Neuronal stem cell (in vitro differentiated cells): ENCODE data around the gene OR5L1.

Source experiments
- DNase-seq: peaks from one replicate; pipeline ENCODE4 v3.0.0-alpha.2; 2013; ENCODE audit warnings: low spot score
- H2AFZ ChIP-seq: one replicate; pipeline ENCODE4 v1.6.1; 2013; ENCODE audit warnings: mild to moderate bottlenecking, low read length, inconsistent platforms
- H2AK5ac ChIP-seq: 2 replicates; pipeline ENCODE4 v1.6.1; 2013; ENCODE audit warnings: low read depth, mild to moderate bottlenecking, inconsistent platforms, low read length, moderate library complexity, mixed read lengths
- H2BK120ac ChIP-seq: 2 replicates; pipeline ENCODE4 v1.6.1; 2013; ENCODE audit warnings: low read depth, mild to moderate bottlenecking, inconsistent platforms, low read length, moderate library complexity, mixed read lengths
- H2BK12ac ChIP-seq: one replicate; pipeline ENCODE4 v1.6.1; 2013; ENCODE audit warnings: low read length, inconsistent platforms
- H2BK15ac ChIP-seq: 2 replicates; pipeline ENCODE4 v1.6.1; 2013; ENCODE audit warnings: mild to moderate bottlenecking, low read length, inconsistent platforms, mixed read lengths
- H2BK5ac ChIP-seq: one replicate; pipeline ENCODE4 v1.6.1; 2013; ENCODE audit warnings: inconsistent platforms, mild to moderate bottlenecking, low read length, moderate library complexity
- H3K14ac ChIP-seq: one replicate; pipeline ENCODE4 v1.6.1; 2013; ENCODE audit warnings: low read length, inconsistent platforms
- H3K18ac ChIP-seq: 2 replicates; pipeline ENCODE4 v1.6.1; 2013; ENCODE audit warnings: low read length, inconsistent platforms
- H3K23ac ChIP-seq: 2 replicates; pipeline ENCODE4 v1.6.1; 2013; ENCODE audit warnings: low read depth, mild to moderate bottlenecking, mixed read lengths, low read length, inconsistent platforms; ENCODE audit not compliant: poor library complexity
- H3K27ac ChIP-seq: replicated peaks from 3 replicates; pipeline ENCODE4 v1.5.1; 2013; ENCODE audit warnings: low read length, inconsistent platforms
- H3K27me3 ChIP-seq, 3 experiments: 2 replicates each; pipeline ENCODE4 v1.6.1; 2013; ENCODE audit warnings: low read length in 3 of 3, mild to moderate bottlenecking in 2 of 3, inconsistent platforms in 1 of 3, low read depth in 1 of 3, mixed read lengths in 1 of 3, moderate library complexity in 1 of 3; ENCODE audit not compliant: control insufficient read depth in 3 of 3, insufficient read depth in 3 of 3
- H3K36me3 ChIP-seq, 2 donors: replicated peaks in 1 of 2; 2 replicates each; pipeline ENCODE4 v1.6.1; 2013; ENCODE audit warnings: low read length in 2 of 2; ENCODE audit not compliant: control insufficient read depth in 2 of 2, insufficient read depth in 2 of 2
- H3K4ac ChIP-seq: 2 replicates; pipeline ENCODE4 v1.6.1; 2013; ENCODE audit warnings: inconsistent platforms, mild to moderate bottlenecking, low read length, moderate library complexity
- H3K4me1 ChIP-seq, 2 donors: 1 replicate in 1 of 2; 2 replicates in 1 of 2; pipeline ENCODE4 v1.6.1; 2013; ENCODE audit warnings: low read length in 2 of 2, low read depth in 1 of 2; ENCODE audit not compliant: control insufficient read depth in 2 of 2, insufficient read depth in 1 of 2
- H3K4me2 ChIP-seq: one replicate; pipeline ENCODE4 v1.6.1; 2013; ENCODE audit warnings: mild to moderate bottlenecking, low read length, inconsistent platforms; ENCODE audit not compliant: insufficient read depth, poor library complexity, severe bottlenecking
- H3K4me3 ChIP-seq, 2 donors: 2 replicates each; pipeline ENCODE4 v1.5.1; 2013; ENCODE audit warnings: low read length in 2 of 2, mild to moderate bottlenecking in 2 of 2, inconsistent platforms in 1 of 2, moderate library complexity in 1 of 2
- H3K79me1 ChIP-seq: one replicate; pipeline ENCODE4 v1.6.1; 2013; ENCODE audit warnings: low read depth, mild to moderate bottlenecking, inconsistent platforms, low read length, moderate library complexity
- H3K9ac ChIP-seq: one replicate; pipeline ENCODE4 v1.6.1; 2013; ENCODE audit warnings: mild to moderate bottlenecking, low read depth, low read length, inconsistent platforms; ENCODE audit not compliant: poor library complexity
- H3K9me3 ChIP-seq, 2 donors: replicated peaks in 1 of 2; 2 replicates each; pipeline versions ENCODE3 to v1.6.1; 2013; ENCODE audit warnings: low read length in 2 of 2, mild to moderate bottlenecking in 2 of 2, inconsistent platforms in 1 of 2, low read depth in 1 of 2, mixed read lengths in 1 of 2, moderate library complexity in 1 of 2; ENCODE audit not compliant: control insufficient read depth in 2 of 2, insufficient read depth in 1 of 2
- H4K8ac ChIP-seq: one replicate; pipeline ENCODE4 v1.6.1; 2013; ENCODE audit warnings: low read depth, mild to moderate bottlenecking, inconsistent platforms, low read length, moderate library complexity
- H4K91ac ChIP-seq: one replicate; pipeline ENCODE4 v1.6.1; 2013; ENCODE audit warnings: low read length, low read depth, mild to moderate bottlenecking, inconsistent platforms; ENCODE audit not compliant: poor library complexity
- WGBS, 2 donors: extraction: QIAGEN DNeasy Blood & Tissue Kit; methylation state at CpG; one replicate each; pipeline ENCODE4 v1.1.7; 2013; ENCODE audit warnings: missing lambda C conversion rate in 2 of 2, mixed read lengths in 1 of 2; ENCODE audit not compliant: insufficient read length in 2 of 2, insufficient replicate concordance in 1 of 2; ENCODE audit errors: extremely low coverage in 2 of 2; 5-methylcytosine and 5-hydroxymethylcytosine counted together

Gene OR5L1

GRCh38 chr11:55795256-55795655 lies 15.9 kb upstream of the OR5L1 start, which contains the start of gene OR5D14:
OR5D14 (plus strand) TSS chr11:55795556; CDS start chr11:55795556, 0 bp downstream.
- Histone ChIP-seq H3K9me3 (peaks cover 0 to 16% of the 10 kb centered on the region in 2 donors), H3K4me2 (no peak within 1 kb of the TSS), H3K27ac (no peak within 1 kb of the TSS), H2BK15ac (no peak within 1 kb of the TSS), H3K14ac (no peak within 1 kb of the TSS), H3K4me3 (no peak within 1 kb of the TSS), H3K9ac (no peak within 1 kb of the TSS), H3K23ac (no peak within 1 kb of the TSS), H2BK5ac (no peak within 1 kb of the TSS), H2BK120ac (no peak within 1 kb of the TSS), H2BK12ac (no peak within 1 kb of the TSS), H3K4ac (no peak within 1 kb of the TSS), H2AK5ac (no peak within 1 kb of the TSS), H3K79me1 (no peaks in the 10 kb centered on the region), H2AFZ (no peak within 1 kb of the TSS), H4K91ac (no peak within 1 kb of the TSS), H3K18ac (no peak within 1 kb of the TSS), H3K36me3 (no peaks in the 10 kb centered on the region), H3K4me1 (no peaks in the 10 kb centered on the region), H3K27me3 (peaks cover 0 to 2% (median 0%) of the 10 kb centered on the region in 3 experiments), H4K8ac (no peak within 1 kb of the TSS)
- no peak for DNase-seq

DNA sequence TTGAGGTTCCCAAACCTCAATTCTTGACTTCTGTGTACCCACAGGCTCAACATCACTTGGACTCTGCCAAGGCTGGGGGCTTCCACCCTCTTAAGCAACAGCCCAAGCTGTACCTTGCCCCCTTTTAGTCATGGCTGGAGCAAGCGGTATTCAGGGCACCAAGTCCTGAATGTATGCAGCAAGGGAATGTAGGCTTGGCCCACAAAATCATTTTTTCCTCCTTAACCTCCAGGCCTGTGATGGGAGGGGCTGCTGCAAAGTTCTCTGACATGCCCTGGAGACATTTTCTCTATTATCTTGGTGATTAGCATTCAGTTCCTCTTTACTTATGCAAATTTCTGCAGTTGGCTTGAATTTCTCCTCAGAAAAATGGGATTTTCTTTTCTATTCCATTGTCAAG lies 4.9 kb upstream of the OR5L1 start:
- H2BK12ac ChIP-seq, result no peak overlapping the region
- peaks cover 0 to 11% of the 10 kb centered on the region in 2 donors for H3K9me3 ChIP-seq
- no peak overlapping the region for H2BK120ac ChIP-seq
- H3K9ac ChIP-seq, result no peak overlapping the region
- no peak overlapping the region for H3K4me3 ChIP-seq
- H3K4ac ChIP-seq, result no peak overlapping the region
- DNase-seq, result no peak
- H2BK15ac ChIP-seq, result no peak overlapping the region
- no peak overlapping the region for H3K4me2 ChIP-seq
- no peak overlapping the region for H3K14ac ChIP-seq
- no peak overlapping the region for H3K18ac ChIP-seq
- H2BK5ac ChIP-seq, result no peak overlapping the region
- no peaks in the 10 kb centered on the region for H3K27me3 ChIP-seq
- no peak overlapping the region for H2AFZ ChIP-seq
- H3K27ac ChIP-seq, result no peak overlapping the region
- no peak overlapping the region for H3K23ac ChIP-seq
- no peaks in the 10 kb centered on the region for H3K4me1 ChIP-seq
- H3K79me1 ChIP-seq, result no peaks in the 10 kb centered on the region
- WGBS, 2 donors, result no CpG with 5 or more reads among the region's 1 CpG
- H3K36me3 ChIP-seq, result no peaks in the 10 kb centered on the region
- no peak overlapping the region for H2AK5ac ChIP-seq
- no peak overlapping the region for H4K91ac ChIP-seq
- H4K8ac ChIP-seq, result no peak overlapping the region

DNA sequence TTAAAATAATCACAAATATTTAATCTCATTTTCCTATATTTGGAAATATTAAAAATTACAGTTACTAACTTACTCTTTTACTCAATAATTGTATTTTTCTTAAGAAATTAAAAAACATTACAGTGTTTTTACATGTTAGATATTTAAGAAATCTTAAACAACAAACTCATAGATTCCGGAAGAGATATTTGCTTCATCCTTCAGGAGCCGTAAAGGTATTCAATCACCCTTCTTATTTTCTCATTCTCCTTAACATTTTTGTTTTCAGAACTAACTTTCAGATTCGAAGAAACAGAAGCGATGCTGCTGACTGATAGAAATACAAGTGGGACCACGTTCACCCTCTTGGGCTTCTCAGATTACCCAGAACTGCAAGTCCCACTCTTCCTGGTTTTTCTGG lies 8.2 kb downstream of the OR5L1 start, which contains the start of gene OR5D18:
Gene OR5D18, plus strand, starts transcription at position 301 of the 400 bp plus-strand sequence. Its CDS starts 0 bp downstream, at position 301.
- Histone ChIP-seq H3K79me1 (no peaks in the 10 kb centered on the region), H2BK15ac (no peak within 1 kb of the TSS), H3K4me2 (no peak within 1 kb of the TSS), H3K4ac (no peak within 1 kb of the TSS), H3K9ac (no peak within 1 kb of the TSS), H2BK5ac (no peak within 1 kb of the TSS), H3K27me3 (no peaks in the 10 kb centered on the region), H3K23ac (no peak within 1 kb of the TSS), H2AK5ac (no peak within 1 kb of the TSS), H3K4me1 (no peaks in the 10 kb centered on the region), H3K36me3 (no peaks in the 10 kb centered on the region), H3K18ac (no peak within 1 kb of the TSS), H2BK120ac (no peak within 1 kb of the TSS), H2BK12ac (no peak within 1 kb of the TSS), H3K9me3 (peaks cover 0 to 12% of the 10 kb centered on the region in 2 donors), H3K4me3 (no peak within 1 kb of the TSS), H2AFZ (no peak within 1 kb of the TSS), H3K27ac (no peak within 1 kb of the TSS), H4K91ac (no peak within 1 kb of the TSS), H3K14ac (no peak within 1 kb of the TSS), H4K8ac (no peak within 1 kb of the TSS)
- no CpG with 5 or more reads among the region's 5 CpGs for WGBS, 2 donors
- DNase-seq, result no peak

DNA sequence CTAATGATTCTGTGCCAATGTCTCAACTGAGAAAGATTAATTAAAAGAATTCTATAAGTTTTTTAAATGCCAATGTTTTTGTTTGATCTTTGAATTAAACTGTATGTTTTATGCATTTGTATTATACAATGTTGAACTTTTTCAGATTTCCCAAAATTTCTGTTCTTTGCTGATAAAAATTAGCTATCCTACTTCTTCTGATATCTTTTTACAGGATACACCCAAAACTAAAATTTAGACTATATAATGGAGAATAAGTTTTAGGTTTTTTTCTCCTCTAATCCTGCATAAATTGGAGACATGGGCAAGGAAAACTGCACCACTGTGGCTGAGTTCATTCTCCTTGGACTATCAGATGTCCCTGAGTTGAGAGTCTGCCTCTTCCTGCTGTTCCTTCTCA lies 15.8 kb downstream of the OR5L1 start, which contains the start of gene OR5L2:
Gene OR5L2, plus strand, starts transcription at position 301 of the 400 bp plus-strand sequence. Its CDS starts 0 bp downstream, at position 301.
- Histone ChIP-seq H3K18ac (no peak within 1 kb of the TSS), H3K4ac (no peak within 1 kb of the TSS), H3K36me3 (no peaks in the 10 kb centered on the region), H2BK15ac (no peak within 1 kb of the TSS), H3K27me3 (no peaks in the 10 kb centered on the region), H2AFZ (no peak within 1 kb of the TSS), H3K4me3 (no peak within 1 kb of the TSS), H4K8ac (no peak within 1 kb of the TSS), H3K79me1 (no peaks in the 10 kb centered on the region), H4K91ac (no peak within 1 kb of the TSS), H3K27ac (no peak within 1 kb of the TSS), H2BK5ac (no peak within 1 kb of the TSS), H2BK120ac (no peak within 1 kb of the TSS), H3K9ac (no peak within 1 kb of the TSS), H3K4me1 (no peaks in the 10 kb centered on the region), H2AK5ac (no peak within 1 kb of the TSS), H2BK12ac (no peak within 1 kb of the TSS), H3K4me2 (no peak within 1 kb of the TSS), H3K23ac (no peak within 1 kb of the TSS), H3K9me3 (peaks cover 0 to 17% of the 10 kb centered on the region in 2 donors), H3K14ac (no peak within 1 kb of the TSS)
- DNase-seq, result no peak
